K562 (cell line): ENCODE measurements around the gene FTO. TPM values are rescaled to one million over a fixed set of nuclear protein-coding genes. Genes with fewer than 3 reads are reported as not detected.

Experiments
- AFF4 ChIP-seq: sonication (generic); formaldehyde crosslinking; IDR thresholded peaks from 2 replicates; pipeline ENCODE4 v1.8.0; 2023; ENCODE audit warnings: mild to moderate bottlenecking, missing genetic modification reagents
- ARID4B ChIP-seq: sonication (generic); formaldehyde crosslinking; IDR thresholded peaks from 2 replicates; pipeline ENCODE4 v1.8.0; 2022; ENCODE audit warnings: mild to moderate bottlenecking, missing genetic modification reagents
- CREB3 ChIP-seq: fragments of 450-650 bp; conservative IDR thresholded peaks from 2 replicates; pipeline ENCODE4 v1.6.1; 2016; ENCODE audit warnings: missing genetic modification characterization, low read depth, mild to moderate bottlenecking, missing compliant biosample characterization, moderate library complexity
- FOXJ2 ChIP-seq: fragments of 200-800 bp; sonication (Bioruptor generic); IDR thresholded peaks from 2 replicates; pipeline ENCODE4 v1.6.1; 2016; ENCODE audit warnings: missing genetic modification characterization, missing compliant biosample characterization
- GMEB1 ChIP-seq: fragments of 250-450 bp; sonication (Bioruptor Pico); IDR thresholded peaks from 2 replicates; pipeline ENCODE4 v1.4.0; 2020; ENCODE audit warnings: mild to moderate bottlenecking
- MNT ChIP-seq, 2 experiments: fragments of 450-650 bp; conservative IDR thresholded peaks; 2 replicates each; pipeline ENCODE4 v1.6.1; 2017; ENCODE audit warnings: mild to moderate bottlenecking in 2 of 2, moderate library complexity in 2 of 2
- NR4A1 ChIP-seq, 2 experiments: fragments of 250-450 bp in 1 of 2; fragments of 450-650 bp in 1 of 2; sonication (Bioruptor Pico) in 1 of 2; IDR thresholded peaks; 2 replicates each; pipeline versions ENCODE4 v1.4.0 to v1.6.1; 2016 to 2020; ENCODE audit warnings: mild to moderate bottlenecking in 2 of 2, missing compliant biosample characterization in 1 of 2, missing genetic modification characterization in 1 of 2, moderate library complexity in 1 of 2
- ZBTB12 ChIP-seq: fragments of 250-450 bp; sonication (Bioruptor Pico); IDR thresholded peaks from 2 replicates; pipeline ENCODE4 v1.4.0; 2020
- ZNF586 ChIP-seq: fragments of 450-650 bp; formaldehyde crosslinking; conservative IDR thresholded peaks from 2 replicates; pipeline ENCODE4 v1.4.0; 2020; ENCODE audit warnings: mild to moderate bottlenecking, moderate library complexity
- polyA plus RNA-seq, 8 experiments: library from polyadenylated mRNA; depleted of rRNA in 4 of 8; stranded (reverse) in 5 of 8; unstranded in 3 of 8; fragments of >200 nt; fragmentation: Nextera tagmentation in 2 of 8; fragmentation: Illumina TruSeq in 1 of 8; extraction: Ambion mirVana in 2 of 8; extraction: Trizol in 1 of 8; gene quantifications; 2 replicates each; pipeline versions ENCODE4 v1.2.1 to v1.2.3, GENCODE V29; 2011 to 2014; ENCODE audit warnings: inconsistent platforms in 1 of 8, missing spikeins in 1 of 8
- total RNA-seq, 7 experiments: library from RNA; depleted of rRNA in 6 of 7; stranded (reverse); fragments of >200 nt in 6 of 7; fragmentation: Illumina TruSeq in 2 of 7; extraction: Trizol in 2 of 7; gene quantifications; 2 replicates each; pipeline versions ENCODE4 v1.2.1 to v1.2.3, GENCODE V29; 2011 to 2021; ENCODE audit warnings: low replicate concordance in 1 of 7

FTO gene
- total and polyA plus RNA-seq, 9 of the 15 experiments (the other 6 are each of a cell fraction or from before 2014, with no cell fraction given), result 11.3 to 27.7 (median 25.5) TPM

- TF ChIP-seq MNT (conservative IDR thresholded peaks at IDR 0.05), result peak; percentile 76 to 86; a peak in 3 of 4 replicates
- TF ChIP-seq NR4A1 (CRISPR knock-in tag; IDR thresholded peaks at IDR 0.05), result no peak
- no peak for TF ChIP-seq NR4A1 (tag; IDR thresholded peaks at IDR 0.05)
- TF ChIP-seq GMEB1 (CRISPR knock-in tag), result peak; percentile 74
- peak; percentile 87 for TF ChIP-seq ARID4B
- TF ChIP-seq ZBTB12 (CRISPR knock-in tag), result peak; percentile 54; the same call in 1 of the 2 replicates
- TF ChIP-seq ZNF586 (CRISPR knock-in tag), result no peak
- peak; percentile 62; the same call in 1 of the 2 replicates for TF ChIP-seq CREB3 (tag)
- TF ChIP-seq FOXJ2 (tag), result peak; percentile 91
- TF ChIP-seq AFF4 (CRISPR knock-in tag), result no peak
Measured at GRCh38 chr16:53703590-53704444, at the start of gene FTO, which contains the start of gene RPGRIP1L (continued).
